GM19372 (cell line): ENCODE measurements around the gene IQGAP3.

ENCODE experiments used
- ATAC-seq: cut with Tn5 transposase; IDR thresholded peaks from one replicate; pipeline ENCODE4 v1.9.1; 2021; ENCODE audit warnings: mild to moderate bottlenecking, low read depth, moderate library complexity; ENCODE audit not compliant: unreplicated experiment

Gene IQGAP3

DNA sequence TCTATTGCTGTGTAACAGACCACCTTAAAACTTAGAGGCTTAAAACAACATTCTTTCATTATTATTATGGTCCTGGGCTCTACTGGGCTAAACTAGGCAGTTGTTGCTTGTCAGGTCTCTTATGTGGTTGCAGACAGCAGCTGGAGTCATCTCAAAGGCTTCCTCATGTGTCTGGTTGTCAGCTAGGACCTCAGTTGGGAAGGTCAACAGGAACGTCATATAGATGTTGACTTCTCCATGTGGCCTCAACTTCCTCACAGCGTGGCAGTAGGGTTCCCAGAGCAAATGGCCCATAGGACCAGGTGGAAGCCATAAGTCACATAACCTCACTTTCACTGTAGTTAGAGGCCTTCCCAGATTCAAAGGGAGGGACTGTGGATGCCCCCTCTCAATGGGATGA is 56.4 kb downstream of the IQGAP3 start:
- ATAC-seq: no peak

DNA sequence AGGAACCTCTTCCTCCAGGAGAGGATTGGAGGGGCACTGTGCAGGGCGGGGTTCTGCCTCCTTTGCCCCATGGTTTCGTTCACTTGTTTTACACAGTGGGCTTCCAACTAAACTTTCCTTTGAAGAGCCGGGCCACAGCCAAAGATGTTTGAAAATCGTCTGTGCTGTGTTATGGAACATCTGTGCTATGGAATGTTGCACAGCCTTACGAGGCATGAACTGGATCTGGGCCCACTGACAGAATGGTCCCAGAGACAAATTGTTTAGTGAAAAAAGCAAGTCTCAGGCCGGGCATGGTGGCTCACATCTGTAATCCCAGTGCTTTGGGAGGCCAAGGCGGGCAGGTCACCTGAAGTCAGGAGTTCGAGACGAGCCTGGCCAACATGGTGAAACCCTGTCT is 59.2 kb downstream of the IQGAP3 start:
- no peak for ATAC-seq

DNA sequence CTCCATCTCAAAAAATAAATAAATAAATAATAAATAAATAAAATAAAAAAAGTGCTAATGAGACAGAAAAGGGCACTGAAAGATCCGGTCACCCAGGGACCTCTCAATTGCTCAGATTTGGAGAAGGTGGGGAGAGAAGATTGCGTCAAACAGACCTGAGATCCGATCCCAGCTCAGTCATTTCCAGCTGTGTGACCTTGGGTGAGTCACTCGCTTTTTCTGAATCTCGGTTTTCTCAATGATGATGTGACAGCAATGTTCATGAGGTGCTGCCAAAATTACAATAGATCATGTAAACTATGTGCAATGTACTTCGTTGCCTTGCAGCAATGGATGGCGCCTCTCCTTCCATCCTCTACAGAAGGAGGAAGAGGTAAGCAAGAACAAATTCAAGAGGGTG is 60.7 kb downstream of the IQGAP3 start:
- ATAC-seq: no peak

DNA sequence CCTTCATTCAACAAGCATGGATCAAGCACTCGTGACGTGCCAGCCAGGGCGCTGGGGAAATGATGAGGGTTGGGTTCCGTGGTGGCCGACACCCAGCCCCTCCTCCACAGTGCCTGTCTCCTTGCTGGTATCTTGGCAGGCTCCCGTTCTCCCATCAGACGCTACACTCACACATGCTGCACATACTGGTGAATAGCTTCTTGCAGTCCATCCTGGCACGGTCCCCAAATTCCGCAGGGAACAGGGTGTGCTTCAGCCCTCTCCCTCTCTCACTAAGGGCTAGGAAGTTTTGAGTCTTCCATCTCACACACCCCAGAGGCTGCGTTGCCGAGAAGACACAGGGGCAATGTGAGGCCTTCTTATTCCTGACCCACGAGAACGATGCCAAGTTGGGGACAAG is 61.7 kb downstream of the IQGAP3 start:
- ATAC-seq: no peak

DNA sequence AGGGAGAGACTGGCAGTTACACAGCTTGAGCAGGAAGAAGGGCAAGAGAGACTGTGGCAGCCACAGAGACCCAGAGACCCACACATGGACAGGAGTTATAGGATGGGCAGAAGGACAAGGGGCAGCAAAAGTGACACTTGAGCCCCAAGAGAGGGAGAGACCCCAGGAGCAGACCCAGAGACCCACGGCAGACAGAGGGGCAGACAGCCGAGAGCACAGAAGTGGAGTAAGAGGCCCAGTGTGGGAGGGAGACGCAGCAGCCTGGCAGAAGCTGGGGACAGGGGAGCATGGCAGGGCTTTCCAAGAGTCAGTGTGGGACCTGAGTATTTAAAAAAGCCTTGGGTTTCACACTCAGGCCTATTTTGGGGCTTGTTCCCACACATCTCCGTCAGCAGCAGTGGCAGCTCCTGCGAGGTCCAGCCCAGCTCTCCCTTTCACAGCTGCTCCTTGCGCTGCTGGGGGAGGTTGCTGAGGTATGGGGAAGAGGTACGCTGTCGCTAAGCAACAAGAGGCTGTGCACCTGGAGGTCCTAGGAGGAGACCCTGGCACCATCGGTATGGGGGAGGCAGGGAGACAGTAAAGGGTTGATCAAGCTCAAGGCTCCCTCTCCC is 62.8 kb downstream of the IQGAP3 start:
- ATAC-seq: no peak

DNA sequence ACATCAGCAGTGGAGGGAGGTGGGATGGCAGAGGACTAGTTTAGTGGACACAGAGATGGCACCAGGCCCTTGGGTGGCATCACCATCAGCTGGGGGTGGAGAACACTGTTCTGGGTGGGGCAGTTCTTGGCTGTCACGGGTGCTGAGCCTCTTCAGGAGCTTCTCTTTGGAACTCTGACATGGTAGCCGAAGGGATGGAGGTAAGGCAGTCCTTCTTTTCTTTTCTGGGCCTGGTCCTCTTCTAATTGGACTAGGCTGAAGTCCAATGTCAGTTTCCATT is 63.5 kb downstream of the IQGAP3 start:
- ATAC-seq: no peak

DNA sequence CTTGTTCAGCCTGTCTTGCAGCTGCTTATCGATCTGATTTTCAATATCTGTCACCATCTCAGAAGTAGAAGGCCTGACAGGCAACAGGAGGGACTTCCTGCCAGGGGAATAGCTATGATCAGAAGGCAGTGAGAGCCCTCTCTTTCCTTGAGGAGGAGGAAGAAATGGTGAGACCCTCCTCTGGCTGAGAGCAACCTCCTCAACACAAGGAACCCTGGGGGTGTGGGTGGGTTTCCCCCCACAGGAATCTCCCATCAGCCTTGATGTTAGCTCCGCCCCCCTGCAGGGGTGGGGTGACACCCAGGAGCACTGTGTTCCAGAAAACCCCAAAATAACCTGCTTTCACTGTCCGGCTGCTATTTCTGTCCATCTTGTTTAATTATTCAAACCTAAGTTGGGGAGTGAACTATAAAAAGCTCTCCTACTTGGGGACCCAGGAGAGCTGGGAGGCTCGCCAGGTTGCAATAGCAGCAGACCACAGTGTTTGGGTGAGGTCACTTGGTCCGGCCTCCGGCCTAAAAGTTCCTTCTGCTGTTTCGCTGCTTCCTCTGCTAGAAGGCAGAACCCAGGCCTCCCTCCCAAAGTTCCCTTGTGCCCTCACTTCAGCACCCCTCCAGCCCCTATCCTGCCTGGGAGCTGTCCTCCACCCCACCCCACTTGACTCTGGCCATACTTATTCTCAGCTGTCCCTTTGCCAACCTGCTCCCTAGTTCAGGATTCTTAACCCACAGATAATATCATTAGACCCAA is 64.0 kb downstream of the IQGAP3 start:
- ATAC-seq: no peak

DNA sequence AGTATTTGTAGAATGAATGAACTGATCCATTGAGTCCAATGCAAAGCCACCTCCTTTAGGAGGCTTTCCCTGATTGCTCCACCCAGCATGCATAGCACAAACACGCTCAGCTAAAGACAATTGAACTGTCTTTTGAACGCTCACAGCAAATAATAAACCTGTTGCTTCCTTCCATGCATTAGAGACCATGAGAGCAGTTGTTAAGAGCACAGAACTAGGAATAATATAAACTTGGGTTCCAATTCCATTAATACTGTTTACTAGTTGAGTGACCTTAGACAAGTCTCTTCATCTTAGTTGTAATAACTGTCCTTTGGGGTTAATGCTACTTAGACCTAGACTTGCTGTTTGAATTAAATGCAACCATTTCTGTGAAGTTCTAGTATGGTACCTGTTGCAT is 65.9 kb downstream of the IQGAP3 start:
- ATAC-seq: no peak

DNA sequence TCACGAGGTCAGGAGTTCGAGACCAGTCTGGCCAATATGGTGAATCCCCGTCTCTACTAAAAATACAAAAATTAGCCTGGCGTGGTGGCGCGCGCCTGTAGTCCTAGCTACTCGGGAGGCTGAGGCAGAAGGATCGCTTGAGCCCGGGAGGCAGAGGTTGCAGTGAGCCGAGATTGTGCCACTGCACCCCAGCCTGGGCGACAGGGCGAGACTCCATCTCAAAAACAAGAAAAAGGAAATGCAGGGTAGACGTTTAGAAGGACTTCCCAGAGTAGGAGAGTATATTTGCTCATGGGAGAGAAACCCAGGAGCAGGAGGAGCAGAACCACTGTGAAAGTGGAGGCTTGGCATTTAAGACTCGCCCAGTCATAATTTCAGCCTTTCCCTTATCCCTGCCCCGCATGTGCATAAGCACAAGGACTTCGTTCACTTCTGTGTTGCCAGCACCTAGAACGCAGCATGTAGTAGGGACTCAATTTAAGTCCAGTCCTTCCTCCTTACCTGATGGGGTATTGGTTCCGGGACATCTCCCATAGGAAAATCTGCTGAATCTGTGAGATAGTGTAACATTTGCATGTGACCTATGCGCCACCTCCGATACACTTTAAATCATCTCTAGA is 66.6 kb downstream of the IQGAP3 start:
- ATAC-seq: no peak

DNA sequence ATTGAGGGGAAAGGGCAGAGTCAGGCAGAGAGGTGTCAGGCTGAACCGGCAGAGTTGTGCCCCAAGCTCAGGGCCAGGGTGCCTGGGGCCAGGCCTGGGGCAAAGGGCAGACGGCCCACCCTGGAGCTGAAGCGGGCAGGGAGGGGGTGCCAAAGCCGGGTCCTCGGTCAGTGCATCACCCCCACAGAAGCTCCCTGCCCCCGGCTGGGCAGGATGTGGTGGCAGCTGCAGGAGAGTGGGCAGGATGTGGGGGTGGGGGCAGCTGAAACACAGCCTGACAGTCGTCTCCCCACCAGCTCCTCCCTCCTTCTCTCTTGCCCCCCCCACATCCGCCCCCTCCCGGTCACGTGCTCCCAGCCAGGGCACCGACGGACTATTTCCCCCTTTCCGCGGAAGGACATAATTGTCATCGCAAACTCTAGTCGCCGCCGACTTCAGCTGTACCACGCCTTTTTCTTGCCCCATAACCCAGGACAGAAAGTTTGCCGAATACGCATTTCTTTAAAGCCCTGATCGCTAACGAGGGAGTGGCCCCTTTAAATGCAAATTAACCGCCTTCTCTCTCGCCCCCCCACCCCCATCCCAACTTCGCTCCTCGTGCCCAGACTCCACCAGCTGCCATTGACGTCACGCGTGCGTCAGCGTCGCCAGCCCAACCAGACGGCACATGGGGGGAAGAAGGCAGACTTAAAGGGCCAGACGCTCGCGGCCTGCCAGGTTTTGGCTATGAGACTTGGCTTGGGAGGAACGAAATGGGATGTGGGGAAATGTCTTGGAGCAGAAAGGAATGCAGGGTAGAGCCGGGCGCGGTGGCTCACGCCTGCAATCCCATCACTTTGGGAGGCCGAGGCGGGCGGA is 67.3 kb downstream of the IQGAP3 start:
- peak; percentile 36 for ATAC-seq

DNA sequence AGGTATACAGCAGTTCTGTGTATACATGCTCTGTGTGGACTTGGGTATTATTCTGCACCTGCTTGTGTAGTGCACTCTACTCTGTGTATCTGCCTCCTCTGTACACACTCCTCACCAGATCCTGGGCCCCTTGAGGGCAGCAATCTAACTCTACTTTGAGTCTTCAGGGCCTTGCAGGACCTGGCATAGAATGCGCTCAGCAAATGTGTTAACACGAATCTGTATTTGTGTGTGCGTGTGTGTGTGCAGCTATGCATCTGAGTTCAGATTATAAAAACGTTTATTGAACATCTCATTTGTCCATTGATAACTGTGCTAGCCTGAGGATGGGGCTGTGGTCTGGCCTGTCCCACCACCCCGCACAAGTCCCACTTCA is 67.9 kb downstream of the IQGAP3 start:
- ATAC-seq: no peak

DNA sequence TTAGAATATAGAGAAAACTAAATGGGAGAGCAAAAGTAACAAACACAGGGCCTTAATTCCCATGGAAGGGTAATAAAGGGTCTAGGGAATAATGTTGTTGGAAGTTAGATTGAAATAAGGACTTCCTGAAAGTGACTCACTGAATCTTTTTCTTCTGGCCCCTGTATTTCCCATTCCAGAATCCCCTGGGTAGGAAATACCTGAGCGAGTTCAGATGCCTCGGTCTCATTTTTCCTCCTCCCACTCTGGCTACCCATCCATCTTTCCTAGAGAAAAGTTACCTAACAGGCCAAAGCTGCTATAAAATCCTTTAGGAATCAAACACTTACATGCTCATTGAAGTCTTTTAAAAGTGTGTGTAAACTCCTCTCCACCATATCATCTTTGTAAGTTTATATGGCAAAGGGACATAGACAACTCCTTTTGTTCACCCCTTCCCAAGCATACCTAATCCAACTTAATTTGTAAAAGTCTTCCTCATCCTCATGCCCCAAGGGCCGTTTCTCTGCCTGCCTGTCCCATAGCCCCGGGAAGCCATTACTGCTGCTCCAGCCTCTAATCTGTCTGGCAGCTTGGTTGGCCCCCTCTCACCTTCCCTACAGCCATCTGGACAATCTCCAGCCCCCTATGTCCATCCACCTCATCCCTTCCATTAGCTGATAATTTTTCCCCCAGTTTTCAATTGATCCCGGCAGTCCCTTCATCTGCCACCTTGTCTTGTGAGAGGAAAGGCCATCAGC is 68.5 kb downstream of the IQGAP3 start:
- ATAC-seq: no peak

DNA sequence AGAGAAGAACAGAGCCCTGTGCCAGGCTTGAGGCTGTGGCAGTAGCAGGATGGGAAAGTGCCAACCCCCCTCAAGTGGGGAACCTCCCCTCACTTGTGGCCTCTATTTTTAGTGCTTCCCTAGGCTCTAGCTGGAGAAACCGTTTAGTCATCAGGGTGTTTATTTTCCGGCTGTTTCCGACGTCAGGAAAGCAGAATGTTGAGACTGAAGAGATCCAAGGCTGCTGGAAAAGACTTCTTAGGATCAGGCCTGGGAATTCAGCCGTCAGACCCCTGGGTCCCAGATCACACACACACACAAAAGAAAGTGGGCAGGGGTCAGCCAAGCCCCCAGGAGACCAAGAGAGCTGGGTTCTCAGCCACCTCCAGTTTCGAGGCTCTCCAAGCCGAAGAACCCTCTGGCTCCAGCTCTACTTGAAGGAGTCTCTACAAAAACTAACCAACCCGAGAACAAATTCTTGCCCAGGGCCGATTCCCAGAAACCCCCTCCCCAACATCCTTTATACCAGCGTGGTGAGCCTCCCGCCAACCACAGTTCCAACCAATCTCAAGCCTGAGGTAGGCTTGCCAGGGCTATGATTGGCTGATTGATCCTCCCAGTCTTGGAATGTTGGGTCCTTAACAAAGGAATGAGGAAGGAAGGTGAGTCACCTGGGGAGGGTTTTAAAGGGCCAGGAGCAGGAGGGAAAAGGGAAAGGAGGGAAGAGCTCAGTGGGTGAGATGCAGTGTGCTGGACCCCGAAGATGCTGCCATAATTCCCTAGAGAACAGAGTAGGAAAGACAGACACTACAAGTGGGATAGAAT is 69.3 kb downstream of the IQGAP3 start:
- no peak for ATAC-seq

DNA sequence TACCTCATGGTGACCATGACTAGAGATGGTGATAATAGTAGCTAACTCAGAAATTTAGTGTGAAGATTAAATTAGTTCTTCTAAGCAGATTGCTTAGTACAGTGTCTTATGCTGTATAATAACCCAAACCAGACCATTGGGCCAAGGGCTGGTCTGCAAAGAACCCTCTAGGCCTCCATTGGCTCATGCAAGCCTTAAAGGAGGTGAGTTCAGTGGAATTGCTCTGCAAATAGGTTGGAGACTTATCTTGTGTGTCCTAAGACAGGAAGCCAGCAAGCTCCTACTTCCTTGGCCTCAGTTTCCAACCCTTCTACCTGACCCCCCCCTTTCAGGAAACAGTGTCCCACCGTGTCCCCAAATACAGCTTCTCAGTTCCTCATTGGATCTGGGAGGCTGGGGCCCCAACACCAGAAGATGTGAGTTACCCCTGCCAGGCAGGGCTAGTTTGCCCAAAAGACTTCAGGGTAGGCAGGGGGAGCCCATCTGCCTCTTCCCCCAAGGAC is 69.9 kb downstream of the IQGAP3 start:
- ATAC-seq: no peak

DNA sequence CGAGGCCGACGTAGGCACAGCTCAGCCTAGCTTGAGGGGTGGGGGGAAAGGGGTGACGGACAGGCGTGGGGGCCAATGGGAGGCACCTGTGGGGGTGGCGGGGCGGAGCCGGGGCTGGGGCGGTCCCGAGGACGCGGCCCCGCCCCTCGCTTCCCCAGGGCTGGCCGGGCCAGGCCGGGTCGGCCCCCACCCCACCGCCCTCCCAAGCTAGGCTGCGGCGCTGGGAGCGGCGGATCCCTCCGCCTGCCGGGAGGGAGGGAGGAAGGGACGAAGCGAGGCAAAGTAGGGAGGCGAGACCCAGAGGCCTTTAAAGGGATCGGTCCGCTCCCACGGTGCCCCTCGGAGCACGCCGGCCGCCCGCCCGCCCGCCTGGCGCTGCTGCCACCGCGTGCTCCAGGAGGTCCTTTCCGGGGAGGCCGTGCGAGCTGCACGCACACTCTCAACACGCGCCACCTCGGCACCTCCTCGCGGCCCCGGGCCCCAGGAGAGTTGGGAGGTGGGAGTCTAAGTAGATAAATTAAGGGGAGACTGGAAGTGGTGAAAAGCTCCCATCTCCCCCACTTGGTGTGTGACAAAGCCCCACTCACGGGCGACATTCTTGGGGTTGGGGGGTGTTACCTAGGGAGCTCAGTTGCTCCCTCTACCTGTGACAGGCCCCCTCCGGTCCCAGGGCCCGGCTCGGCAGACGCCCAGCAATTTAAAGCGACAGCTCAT is 71.4 kb downstream of the IQGAP3 start:
- peak; percentile 44 for ATAC-seq

DNA sequence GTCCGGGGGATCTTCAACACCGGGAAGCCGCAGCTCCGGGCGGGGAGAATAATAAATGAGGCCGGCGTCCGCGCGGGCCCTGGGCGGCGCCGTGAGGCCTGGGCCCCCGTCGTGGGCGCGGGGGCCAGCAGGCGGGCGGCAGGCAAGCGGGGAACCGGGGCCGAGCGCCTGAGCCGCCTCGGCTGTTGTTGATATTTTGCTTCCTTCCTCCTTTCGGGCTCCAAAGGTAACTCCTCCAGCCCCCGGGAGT is 71.9 kb downstream of the IQGAP3 start, which contains the start of gene MEF2D:
MEF2D (minus strand) TSS at position 233 of the 250 bp plus-strand sequence. CDS start 17,483 bp downstream, outside the sequence.
- peak; percentile 0 for ATAC-seq

DNA sequence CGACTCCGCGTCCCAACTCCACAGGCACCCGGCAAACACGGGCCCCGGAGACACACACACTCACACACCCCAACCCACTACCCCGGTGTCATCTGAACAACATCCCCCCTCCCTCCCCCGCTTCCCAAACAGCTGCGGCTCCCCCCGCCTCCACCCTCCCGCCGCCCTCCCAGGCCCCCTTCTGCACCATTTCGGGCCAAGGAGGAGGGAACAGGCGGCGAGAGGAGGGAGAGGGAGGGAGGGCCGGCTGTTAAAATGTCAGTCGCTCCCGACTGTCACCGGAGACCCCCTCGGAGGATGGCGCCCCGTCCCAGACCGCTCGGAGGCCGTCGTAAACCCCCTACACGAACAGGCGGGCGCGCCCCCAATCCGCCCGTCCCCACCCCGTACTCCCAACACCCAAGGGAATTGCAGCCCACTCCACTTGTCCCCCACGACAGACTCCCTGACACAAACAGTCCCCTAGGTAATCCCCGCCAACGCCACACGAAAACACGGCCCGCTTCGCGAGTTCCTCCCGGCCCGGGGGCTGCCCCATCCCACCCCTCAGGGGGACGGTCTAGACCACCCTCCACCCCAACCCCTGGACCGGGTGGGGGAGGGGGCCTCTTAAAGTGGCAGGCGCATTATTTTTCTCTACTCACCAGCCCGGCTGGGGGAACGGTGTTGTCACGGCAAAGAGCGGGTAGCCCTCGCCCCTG is 72.4 kb downstream of the IQGAP3 start:
- peak; percentile 1 for ATAC-seq

DNA sequence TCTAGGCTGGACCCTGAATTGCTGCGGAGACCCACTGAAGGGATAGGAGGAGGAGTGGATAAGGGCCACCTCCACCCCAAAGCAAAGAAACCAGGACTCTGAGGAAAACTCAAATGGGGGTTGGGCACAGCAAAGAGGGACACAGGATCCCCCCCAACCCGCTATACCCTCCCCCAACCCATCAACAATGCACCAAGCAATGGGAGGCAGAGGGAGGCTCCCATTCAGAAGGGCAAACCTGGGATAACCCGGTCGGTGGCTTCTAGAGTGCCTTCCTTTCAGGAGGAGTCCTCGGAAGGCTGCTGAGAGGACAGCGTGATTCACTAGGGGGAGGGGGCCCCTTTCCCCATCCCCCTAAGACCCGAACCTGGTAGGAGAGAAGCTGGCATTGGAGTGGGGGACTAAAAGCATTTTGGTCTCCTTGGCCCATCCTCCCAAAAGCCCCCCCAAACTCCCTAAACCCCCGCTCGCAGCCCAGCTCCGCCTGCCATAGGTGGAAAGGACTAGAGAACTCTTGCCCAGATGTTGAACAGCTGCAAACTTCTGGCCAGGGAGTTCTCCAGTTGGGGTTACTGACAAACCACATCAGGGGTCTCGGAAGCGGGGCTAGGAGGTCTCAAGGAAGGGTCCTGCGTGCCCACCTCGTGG is 73.0 kb downstream of the IQGAP3 start:
- ATAC-seq: no peak
